GM19328 (cell line): ENCODE measurements around the gene IL25.
"Not testable (repeated sequence)": the region's sequence is repeated elsewhere in the genome, so short reads cannot be mapped to it uniquely, and the experiment has no call there.

Source experiments
- ATAC-seq: cut with Tn5 transposase; IDR thresholded peaks from one replicate; pipeline ENCODE4 v1.9.1; 2021; ENCODE audit warnings: mild to moderate bottlenecking, moderate library complexity; ENCODE audit not compliant: unreplicated experiment

Gene IL25

GRCh38 chr14:23371865-23372264 lies 744 bp upstream of the IL25 start:
- no peak for ATAC-seq

- ATAC-seq: no peak
These were observed 432 bp downstream of the IL25 start for GRCh38 chr14:23373041-23373440.

DNA sequence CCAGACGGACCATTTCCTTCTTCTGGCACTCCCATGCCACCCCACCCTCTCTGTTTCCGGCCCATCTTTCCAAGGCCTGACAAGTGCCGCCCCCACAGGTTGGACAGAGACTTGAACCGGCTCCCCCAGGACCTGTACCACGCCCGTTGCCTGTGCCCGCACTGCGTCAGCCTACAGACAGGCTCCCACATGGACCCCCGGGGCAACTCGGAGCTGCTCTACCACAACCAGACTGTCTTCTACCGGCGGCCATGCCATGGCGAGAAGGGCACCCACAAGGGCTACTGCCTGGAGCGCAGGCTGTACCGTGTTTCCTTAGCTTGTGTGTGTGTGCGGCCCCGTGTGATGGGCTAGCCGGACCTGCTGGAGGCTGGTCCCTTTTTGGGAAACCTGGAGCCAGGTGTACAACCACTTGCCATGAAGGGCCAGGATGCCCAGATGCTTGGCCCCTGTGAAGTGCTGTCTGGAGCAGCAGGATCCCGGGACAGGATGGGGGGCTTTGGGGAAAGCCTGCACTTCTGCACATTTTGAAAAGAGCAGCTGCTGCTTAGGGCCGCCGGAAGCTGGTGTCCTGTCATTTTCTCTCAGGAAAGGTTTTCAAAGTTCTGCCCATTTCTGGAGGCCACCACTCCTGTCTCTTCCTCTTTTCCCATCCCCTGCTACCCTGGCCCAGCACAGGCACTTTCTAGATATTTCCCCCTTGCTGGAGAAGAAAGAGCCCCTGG lies 3.1 kb downstream of the IL25 start:
- ATAC-seq: no peak

DNA sequence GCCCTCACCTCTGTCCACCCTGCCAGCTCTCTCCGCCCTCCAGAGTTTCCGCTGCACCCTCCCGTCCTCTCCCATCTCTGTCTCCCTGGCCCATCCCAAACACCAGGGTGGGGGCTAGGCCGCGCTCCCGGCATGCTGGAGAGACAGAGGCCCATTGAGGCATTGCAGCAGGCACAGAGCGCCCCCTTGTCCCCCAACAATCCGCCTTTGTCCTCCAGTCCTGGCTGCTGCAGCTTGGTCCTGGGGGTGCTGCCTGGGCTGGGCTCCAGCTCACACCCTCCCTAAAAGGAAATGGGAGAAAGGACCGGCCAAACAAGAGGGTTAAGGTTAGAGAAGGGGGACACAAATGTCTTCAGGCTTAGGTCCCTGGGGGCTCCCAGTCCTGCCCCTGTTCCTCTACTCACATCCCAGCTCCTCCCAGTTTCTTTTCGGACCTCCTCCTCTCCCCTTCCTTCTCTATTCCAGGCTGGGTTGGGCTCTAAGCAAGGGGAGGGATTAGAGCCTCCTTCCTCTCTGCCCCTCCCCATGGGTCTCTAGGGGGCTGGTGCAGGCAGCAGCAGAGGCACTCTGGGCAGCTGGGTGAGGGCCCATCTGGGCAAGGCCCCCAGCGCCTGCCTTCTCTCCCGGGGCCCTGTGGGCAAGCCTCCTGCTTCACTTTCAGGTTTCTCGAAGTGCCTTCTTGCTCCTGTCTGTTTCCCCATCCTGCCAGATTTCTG lies 4.0 kb downstream of the IL25 start, which contains the start of gene CMTM5:
Gene CMTM5, plus strand, starts transcription at position 565 of the 716 bp plus-strand sequence. CDS start 206 bp downstream, outside the sequence.
- no peak for ATAC-seq

DNA sequence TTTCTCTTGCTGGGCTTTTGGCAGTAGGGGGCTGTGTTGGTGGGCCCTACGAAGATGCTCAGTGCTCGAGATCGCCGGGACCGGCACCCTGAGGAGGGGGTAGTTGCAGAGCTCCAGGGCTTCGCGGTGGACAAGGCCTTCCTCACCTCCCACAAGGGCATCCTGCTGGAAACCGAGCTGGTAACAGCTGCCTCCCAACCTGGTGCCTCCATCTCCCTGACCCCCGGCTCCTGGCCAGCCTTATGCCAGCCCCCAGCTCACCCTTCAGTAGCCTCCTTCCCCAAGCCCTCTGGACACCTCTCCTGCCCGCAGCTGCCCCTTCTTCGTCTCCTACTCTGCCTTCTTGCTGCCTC lies 4.6 kb downstream of the IL25 start:
- ATAC-seq: no peak

DNA sequence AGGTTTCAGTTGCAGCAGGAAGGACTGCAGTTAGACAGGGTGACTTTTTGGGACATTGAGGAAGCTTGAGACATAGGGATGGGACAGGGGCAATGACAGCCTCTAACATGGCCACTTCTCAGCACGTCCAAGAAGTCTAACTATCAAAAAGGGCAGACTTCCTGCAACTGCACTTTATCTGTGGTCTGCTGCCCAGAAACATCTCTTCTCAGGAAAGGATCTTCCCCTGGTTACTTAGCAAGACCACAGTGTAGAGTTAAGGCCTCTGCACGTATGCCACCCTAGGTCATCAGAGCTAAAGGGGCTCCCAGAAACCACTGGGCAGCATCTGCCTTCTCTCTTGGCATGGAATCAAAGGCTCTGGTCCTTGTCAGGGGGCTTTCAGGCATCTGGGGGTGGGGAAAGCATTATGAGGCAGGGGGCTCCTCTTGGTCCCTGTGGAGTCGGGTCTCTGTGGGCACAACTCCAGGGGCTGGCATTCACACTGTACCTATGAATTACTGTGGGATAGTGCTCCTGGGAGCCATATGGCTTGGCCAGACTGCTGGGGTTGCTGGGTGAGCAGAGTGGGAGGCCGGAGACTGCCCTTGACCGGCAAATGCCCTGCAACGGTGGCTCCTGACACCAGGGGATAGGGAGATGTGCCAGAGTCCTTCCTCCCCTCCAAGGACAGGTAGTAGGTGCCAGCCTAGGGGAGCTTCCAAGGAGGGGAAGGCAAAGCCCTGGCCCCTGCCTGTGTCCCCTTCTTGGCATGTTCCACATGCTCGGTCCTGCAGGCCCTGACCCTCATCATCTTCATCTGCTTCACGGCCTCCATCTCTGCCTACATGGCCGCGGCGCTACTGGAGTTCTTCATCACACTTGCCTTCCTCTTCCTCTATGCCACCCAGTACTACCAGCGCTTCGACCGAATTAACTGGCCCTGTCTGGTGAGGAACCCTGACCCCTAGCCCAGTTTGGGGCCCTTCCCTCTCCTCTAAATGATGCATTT lies 5.3 kb downstream of the IL25 start:
- no peak for ATAC-seq

DNA sequence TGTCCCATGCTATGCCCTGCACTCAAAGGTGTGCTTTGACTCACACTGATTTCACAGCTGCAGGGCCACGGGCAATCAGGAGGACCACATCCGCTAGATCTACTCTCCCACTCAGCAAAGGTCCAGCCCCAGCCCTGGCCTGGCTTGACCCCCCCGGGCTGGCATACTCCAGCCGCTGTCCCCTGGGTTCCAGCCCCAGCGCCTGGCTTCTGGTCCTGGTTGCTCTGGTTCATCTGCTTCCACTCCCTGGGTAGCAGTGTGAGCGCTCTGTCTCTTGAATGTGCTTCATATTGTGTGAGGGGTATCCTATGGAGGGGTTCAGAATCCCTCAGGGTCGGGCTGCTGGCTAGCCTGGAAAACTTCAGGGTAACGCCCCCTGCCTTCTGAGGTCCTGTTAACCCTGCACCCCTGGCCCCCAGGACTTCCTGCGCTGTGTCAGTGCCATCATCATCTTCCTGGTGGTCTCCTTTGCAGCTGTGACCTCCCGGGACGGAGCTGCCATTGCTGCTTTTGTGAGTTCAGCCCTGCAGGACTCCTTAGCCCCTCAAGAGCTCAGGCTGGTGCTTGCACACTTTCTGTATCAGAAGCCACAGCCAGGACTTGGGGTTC lies 6.1 kb downstream of the IL25 start:
- no peak for ATAC-seq

- ATAC-seq: no peak
These were observed 7.0 kb downstream of the IL25 start for GRCh38 chr14:23379366-23380196.

GRCh38 chr14:23380197-23380914 lies 7.7 kb downstream of the IL25 start:
- no peak for ATAC-seq

- no peak for ATAC-seq
These were observed 8.4 kb downstream of the IL25 start for GRCh38 chr14:23380976-23381375.

DNA sequence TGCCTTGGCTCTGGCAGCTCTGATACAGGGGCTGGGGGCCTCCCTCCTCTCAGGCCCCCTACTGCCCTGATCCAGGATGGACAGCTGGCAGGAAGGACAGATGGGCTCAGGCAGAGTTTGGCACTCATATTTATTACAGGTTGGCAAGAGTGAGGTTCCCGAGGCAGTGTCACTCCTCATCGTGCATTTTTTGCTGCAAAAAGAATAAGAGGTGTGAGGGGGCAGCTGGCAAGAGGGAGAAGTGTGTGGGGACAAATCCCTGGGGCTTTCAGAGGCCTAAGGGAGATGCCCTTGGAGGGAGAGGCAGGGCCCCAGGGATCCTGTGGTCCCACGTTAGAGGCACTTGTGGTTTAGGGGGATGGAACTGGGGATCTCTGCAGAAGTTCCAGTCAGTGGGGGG lies 9.3 kb downstream of the IL25 start:
- ATAC-seq: no peak

DNA sequence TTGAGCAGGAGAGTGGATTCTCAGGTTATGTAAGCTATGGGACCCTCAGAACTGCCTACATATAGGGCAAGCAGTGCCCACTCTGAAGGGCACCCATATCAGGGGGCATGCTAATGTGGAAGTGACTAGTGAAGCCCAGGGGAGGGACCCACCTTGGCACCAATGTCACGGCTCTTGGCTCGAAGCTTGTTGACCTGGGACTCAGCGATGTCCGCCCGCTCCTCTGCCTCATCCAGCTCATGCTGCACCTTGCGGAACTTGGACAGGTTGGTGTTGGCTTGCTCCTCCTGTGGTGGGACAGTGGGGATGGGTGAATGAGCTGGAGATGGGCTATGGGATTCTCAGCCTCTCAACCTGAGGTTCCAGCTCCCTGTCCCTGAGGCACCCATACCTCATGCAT lies 9.7 kb downstream of the IL25 start:
- no peak for ATAC-seq

DNA sequence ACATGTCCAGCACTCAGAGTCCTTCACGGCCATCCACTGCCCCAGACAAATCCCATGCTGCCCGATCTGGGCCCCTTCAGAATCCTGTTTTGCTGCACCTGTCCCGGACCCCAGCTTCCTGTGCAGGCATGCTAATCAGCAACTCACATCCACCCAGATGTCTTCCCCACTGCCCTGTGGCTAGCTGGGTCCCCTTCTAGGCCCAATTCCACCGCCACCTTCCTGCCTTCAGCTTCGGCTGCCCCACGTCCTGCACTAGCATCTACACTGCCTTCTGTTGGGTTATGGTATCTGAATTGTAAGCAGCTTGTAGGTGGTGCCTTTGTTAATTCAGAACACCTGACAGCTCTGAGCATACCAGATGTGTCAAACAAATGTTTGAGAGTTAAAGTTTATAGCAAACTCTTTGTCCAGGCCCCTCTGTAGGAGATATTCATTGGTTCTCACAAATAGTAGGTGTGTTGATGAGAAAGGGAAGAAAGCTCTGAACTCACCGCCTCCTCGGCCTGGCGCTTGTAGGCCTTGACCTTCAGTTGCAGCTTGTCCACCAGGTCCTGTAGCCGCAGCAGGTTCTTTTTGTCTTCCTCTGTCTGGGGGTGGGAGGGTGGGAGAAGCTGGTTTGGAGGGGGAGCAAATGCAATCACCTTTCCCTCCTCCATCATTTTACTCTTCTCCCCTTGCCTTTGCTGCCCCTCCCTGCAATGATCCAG lies 10.3 kb downstream of the IL25 start:
- no peak for ATAC-seq

DNA sequence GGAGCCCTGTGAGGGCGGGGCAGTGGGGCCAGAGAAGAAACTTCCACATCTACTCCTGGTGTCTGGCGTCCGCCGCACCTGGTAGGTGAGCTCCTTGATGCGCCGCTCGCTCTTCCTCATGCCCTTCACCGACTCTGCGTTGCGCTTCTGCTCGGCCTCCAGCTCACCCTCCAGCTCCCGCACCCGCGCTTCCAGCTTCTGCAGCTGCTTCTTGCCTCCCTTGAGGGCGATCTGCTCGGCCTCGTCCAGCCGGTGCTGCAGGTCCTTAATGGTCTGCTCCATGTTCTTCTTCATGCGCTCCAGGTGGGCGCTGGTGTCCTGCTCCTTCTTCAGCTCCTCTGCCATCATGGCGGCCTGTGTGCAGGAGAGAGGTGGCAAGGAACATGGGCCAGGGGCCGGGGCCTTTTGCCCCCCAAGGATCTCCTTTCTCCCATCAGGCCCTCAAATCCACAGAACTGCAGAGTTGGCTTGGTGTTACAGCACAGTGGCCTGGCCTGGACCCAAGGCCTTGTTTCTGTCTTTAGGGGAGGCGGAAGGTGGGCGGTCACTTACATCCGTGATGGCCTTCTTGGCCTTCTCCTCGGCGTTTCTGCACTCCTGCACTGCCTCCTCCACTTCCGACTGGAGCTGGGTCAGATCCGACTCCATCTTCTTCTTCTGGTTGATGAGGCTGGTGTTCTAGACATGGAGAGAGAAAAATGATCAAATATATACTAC lies 11.9 kb downstream of the IL25 start:
- ATAC-seq: no peak

DNA sequence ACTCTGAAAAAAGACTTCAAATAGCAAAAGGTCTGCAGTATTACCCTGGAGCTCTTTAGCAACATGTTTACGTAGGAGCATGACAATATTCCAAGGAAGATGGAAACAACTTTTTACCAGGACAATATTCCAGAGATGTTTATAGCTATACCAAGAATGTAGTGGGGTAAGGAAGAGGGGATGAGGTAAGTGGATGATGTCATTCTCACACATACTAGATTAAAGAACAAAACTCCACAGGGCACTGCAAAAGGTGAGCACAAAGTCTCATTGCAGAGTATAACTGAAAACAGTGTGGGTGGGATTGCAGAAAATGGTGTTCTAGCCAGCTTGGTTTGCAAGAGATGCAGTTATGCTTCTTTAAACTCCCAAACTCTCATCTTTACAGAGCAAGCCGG lies 12.6 kb downstream of the IL25 start:
- no peak for ATAC-seq

- no peak for ATAC-seq
These were observed 13.1 kb downstream of the IL25 start for GRCh38 chr14:23385642-23386265.

DNA sequence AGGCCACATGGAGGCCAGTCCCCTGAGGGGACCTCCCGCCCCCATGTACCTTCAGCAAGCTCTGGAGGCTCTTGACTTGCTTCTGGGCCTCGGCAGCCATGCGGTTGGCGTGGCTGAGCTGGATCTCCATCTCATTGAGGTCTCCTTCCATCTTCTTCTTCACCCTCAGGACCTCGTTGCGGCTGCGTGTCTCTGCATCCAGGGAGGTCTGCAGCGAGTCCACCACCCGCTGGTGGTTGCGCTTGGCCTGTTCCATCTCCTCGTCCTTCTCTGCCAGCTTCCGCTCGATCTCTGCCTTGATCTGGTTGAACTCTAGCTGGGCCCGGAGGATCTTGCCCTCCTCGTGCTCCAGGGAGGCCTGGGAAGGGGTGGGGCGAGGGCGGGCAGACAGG lies 13.7 kb downstream of the IL25 start:
- not testable (repeated sequence) for ATAC-seq

DNA sequence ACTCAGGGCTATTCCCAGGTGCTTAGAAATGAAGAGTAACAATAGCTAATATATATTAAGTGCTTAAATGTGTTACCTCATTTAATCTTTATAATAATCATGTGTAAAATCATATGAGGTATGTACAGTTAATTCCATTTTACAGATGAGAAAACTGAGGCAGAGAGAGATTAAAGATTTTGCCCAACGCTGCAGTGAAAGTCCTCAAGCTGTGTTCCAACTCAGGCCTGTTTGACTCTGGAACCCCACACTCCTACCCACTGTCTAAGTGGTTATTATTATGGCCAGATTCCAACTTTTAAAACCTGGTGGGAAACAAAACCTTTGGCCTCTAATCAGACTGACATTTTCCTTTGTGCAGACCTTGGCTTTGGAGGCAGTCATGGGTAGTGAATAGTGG lies 14.4 kb downstream of the IL25 start:
- ATAC-seq: no peak
